Prostate gland (tissue), 2 donors: ENCODE data around the gene TSPAN31.

Experiments
- POLR2A ChIP-seq: fragments of 450-650 bp; IDR thresholded peaks from one replicate; pipeline ENCODE4 v1.6.1; 2016; ENCODE audit warnings: antibody characterized with exemption, mild to moderate bottlenecking
- POLR2AphosphoS5 ChIP-seq: sonication (generic); formaldehyde crosslinking; IDR thresholded peaks from one replicate; pipeline ENCODE4 v1.6.1; 2017; ENCODE audit warnings: antibody characterized with exemption
- TF ChIP-seq, protein P1 (sequence below), 4 experiments: fragments of 200-600 bp in 2 of 4; fragments of 450-650 bp in 2 of 4; sonication (generic) in 2 of 4; IDR thresholded peaks; 1 replicate in 3 of 4; 2 replicates in 1 of 4; pipeline ENCODE4 v1.5.1; 2016 to 2019; ENCODE audit warnings: antibody characterized with exemption in 4 of 4, mild to moderate bottlenecking in 2 of 4, moderate library complexity in 2 of 4

DNA sequence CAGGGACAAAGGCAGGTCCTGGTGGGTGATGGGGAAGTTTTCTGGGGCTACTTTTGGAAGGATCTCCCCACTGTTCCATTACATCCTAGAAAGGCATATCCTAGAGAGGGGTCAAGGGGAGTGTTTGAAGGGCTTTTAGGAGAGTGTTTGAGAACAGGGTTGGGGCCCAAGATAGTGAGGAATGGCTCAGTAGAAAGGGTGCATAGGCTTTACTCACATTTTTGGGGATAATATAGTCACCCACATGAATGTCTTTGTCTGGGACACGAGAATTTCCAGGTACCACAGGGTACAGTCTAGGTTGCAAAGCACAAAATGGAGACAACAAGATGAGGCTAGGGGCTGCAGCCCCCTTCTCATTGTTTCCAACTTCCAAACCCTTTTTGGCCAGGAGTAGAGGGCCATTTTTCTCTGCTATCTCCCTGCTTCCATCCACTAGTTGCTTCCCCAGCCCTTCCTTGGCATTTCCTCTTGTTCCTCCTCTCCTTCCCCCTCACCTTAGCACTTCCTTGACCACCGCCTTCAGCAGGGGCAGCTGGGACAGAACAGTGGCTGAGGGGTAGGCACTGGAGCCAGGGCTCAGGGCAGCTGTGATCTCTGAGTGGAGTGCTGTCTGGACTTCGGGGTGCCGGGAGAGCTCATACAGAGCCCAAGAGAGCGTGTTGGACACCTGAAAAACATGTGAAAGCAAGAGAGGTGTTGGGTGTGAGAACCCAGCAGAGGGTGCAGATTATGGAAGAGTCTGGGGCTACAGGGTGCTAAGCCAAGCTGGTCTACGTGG lies 19.2 kb downstream of the TSPAN31 start:
- TF ChIP-seq, protein P1, sequence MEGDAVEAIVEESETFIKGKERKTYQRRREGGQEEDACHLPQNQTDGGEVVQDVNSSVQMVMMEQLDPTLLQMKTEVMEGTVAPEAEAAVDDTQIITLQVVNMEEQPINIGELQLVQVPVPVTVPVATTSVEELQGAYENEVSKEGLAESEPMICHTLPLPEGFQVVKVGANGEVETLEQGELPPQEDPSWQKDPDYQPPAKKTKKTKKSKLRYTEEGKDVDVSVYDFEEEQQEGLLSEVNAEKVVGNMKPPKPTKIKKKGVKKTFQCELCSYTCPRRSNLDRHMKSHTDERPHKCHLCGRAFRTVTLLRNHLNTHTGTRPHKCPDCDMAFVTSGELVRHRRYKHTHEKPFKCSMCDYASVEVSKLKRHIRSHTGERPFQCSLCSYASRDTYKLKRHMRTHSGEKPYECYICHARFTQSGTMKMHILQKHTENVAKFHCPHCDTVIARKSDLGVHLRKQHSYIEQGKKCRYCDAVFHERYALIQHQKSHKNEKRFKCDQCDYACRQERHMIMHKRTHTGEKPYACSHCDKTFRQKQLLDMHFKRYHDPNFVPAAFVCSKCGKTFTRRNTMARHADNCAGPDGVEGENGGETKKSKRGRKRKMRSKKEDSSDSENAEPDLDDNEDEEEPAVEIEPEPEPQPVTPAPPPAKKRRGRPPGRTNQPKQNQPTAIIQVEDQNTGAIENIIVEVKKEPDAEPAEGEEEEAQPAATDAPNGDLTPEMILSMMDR (IDR thresholded peaks at IDR 0.05) = no peak
- TF ChIP-seq POLR2AphosphoS5 (no peak), POLR2A (no peak)
